MCF 10A (cell line): ENCODE data around the gene TLN1. TPM values are rescaled to one million over a fixed set of nuclear protein-coding genes. Genes with fewer than 3 reads are reported as not detected.

Source experiments
- BruUV-seq: library from RNA; stranded (reverse); fragments of 400-500 nt; replicated peaks from 2 replicates; lab custom pipeline; 2021; lab: Mats Ljungman, UMichigan
- CTCF ChIA-PET: fragments of 300-600 bp; sonication (Branson Sonifier 250); formaldehyde crosslinking; extraction: SDS; loops from one replicate; lab custom pipeline; 2021; ENCODE audit warnings: antibody characterized with exemption, inconsistent platforms; lab: Yijun Ruan, JAX
- POLR2A ChIA-PET: fragments of 300-600, 350-650 bp; sonication (Branson Sonifier 250); formaldehyde crosslinking; extraction: SDS; loops from one replicate; lab custom pipeline; 2020; ENCODE audit warnings: antibody characterized with exemption, inconsistent platforms; lab: Yijun Ruan, JAX
- DNase-seq: peaks from one replicate; pipeline ENCODE4 v3.0.0-alpha.2; 2018; ENCODE audit not compliant: unreplicated experiment
- H3K27ac Mint-ChIP-seq: one replicate; pipeline ENCODE4 v1.8.0; 2022; ENCODE audit warnings: mild to moderate bottlenecking, low read depth, mixed read lengths; ENCODE audit not compliant: unreplicated experiment
- H3K27me3 Mint-ChIP-seq: one replicate; pipeline ENCODE4 v1.8.0; 2022; ENCODE audit warnings: mixed read lengths; ENCODE audit not compliant: insufficient read depth, unreplicated experiment
- H3K36me3 Mint-ChIP-seq: one replicate; pipeline ENCODE4 v1.8.0; 2022; ENCODE audit warnings: mild to moderate bottlenecking, moderate library complexity, mixed read lengths; ENCODE audit not compliant: insufficient read depth, unreplicated experiment
- H3K4me1 Mint-ChIP-seq: one replicate; pipeline ENCODE4 v1.8.0; 2022; ENCODE audit warnings: mixed read lengths; ENCODE audit not compliant: insufficient read depth, unreplicated experiment
- H3K4me3 Mint-ChIP-seq: one replicate; pipeline ENCODE4 v1.8.0; 2022; ENCODE audit warnings: mild to moderate bottlenecking, moderate library complexity, mixed read lengths; ENCODE audit not compliant: unreplicated experiment
- H3K9me3 Mint-ChIP-seq: one replicate; pipeline ENCODE4 v1.8.0; 2022; ENCODE audit warnings: mixed read lengths; ENCODE audit not compliant: unreplicated experiment
- intact Hi-C: fragments of 100-400 bp; cut with micrococcal nuclease; formaldehyde crosslinking; loops from 2 replicates; pipeline ENCODE4 v1.14.1; 2022
- total RNA-seq: library from RNA; stranded (reverse); gene quantifications from 2 replicates; pipeline ENCODE4 v1.2.3, GENCODE V29; 2022
- TF ChIP-seq, protein P1 (sequence below): fragments of 200-600 bp; IDR thresholded peaks from one replicate; pipeline ENCODE4 v1.8.0; 2022; ENCODE audit warnings: antibody characterized with exemption, mild to moderate bottlenecking; ENCODE audit not compliant: unreplicated experiment

Gene TLN1
- total RNA-seq, 1 experiment from 2014 or later: 224 TPM

DNA sequence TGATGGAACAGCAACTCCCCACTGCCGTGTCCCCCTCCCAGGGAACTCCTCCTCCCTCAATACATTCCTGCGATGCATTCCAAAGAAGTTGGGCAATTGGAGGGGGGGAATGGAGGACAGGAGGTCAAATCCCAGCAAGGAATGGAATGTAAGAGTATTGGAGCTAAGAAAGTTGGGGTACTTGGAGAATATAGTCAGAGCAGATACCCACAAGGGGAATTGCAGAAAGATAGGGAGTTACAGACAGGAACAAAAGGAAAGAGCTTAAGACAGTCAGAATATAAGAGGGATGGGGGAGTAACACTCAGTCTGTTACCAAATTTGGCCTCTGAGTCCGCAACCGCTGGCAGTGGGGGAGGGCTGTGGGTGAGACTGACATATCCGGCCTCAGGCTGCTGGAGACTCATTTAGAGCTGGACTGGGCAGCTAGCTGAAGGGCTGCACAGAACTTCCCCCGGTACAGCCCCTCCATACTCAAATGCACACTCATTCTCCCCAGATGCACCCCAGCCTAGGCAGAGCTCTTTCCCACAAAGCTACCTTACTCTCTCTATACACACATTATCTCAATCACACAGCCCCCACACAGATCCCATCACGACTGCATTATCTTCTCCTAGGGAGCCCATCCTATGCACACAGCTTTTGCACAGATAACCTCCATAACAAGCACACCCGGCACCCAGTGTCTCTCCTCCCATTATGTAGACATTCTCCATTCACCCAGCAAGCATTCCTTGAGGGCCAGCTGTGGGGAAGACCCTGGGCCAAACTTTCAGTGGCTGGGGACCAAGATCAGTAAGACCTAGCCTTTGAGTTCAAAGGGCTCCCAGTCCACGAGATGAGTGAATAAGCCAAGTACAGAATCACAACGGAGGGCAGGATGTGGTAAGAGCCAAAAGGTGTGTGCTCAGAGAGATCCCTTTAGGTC is 3.7 kb downstream of the TLN1 start:
- BruUV-seq: no TSS peak
- Mint-ChIP-seq H3K36me3 (peaks cover 29% of the 10 kb centered on the region), H3K27me3 (no peaks in the 10 kb centered on the region), H3K27ac (no peak overlapping the region), H3K9me3 (no peaks in the 10 kb centered on the region), H3K4me3 (no peak overlapping the region), H3K4me1 (peaks cover 26% of the 10 kb centered on the region)
- intact Hi-C loops: loop anchor here (2.0 kb wide), 2 partner anchors 32 to 70 kb away; partner anchors contain the start of genes CCDC107 and RMRP
- peak; percentile 85 for DNase-seq
- POLR2A ChIA-PET: interaction anchor here (0.6 to 15.0 kb wide), 23 partner anchors 10 to 1682 kb away, joined by 3 to 284 read pairs (median 4); partner anchors contain the start of genes ARHGEF39, CCDC107, GBA2 and RGP1
- TF ChIP-seq, protein P1, sequence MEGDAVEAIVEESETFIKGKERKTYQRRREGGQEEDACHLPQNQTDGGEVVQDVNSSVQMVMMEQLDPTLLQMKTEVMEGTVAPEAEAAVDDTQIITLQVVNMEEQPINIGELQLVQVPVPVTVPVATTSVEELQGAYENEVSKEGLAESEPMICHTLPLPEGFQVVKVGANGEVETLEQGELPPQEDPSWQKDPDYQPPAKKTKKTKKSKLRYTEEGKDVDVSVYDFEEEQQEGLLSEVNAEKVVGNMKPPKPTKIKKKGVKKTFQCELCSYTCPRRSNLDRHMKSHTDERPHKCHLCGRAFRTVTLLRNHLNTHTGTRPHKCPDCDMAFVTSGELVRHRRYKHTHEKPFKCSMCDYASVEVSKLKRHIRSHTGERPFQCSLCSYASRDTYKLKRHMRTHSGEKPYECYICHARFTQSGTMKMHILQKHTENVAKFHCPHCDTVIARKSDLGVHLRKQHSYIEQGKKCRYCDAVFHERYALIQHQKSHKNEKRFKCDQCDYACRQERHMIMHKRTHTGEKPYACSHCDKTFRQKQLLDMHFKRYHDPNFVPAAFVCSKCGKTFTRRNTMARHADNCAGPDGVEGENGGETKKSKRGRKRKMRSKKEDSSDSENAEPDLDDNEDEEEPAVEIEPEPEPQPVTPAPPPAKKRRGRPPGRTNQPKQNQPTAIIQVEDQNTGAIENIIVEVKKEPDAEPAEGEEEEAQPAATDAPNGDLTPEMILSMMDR: no peak
- CTCF ChIA-PET: interaction anchor here (0.6 to 10.3 kb wide), 24 partner anchors 8 to 140 kb away, joined by 3 to 136 read pairs (median 4); partner anchors contain the start of genes ARHGEF39, CCDC107, HINT2 and RMRP

DNA sequence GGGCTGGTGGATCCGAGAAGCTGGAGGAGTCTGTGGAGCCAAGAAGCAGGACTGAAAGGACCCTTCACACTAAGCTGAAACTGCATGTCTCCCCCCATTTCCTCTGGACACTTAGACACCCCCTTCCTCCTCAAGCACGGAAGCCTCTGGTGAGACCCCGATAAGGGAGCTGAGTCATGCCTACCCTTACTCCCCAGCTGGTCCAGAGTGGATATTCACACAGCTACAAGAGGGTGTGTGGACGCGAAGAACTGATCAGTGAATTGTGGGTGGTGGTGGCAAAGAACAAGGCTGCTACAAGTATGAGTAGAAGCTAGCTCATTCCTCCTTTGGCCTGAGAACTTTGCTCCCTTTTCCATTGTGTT is 4.3 kb downstream of the TLN1 start:
- ChIA-PET CTCF (interaction anchor here (0.6 to 10.3 kb wide), 16 partner anchors 9 to 141 kb away, joined by 3 to 136 read pairs (median 4); partner anchors contain the start of genes ARHGEF39, CCDC107 and RMRP), POLR2A (interaction anchor here (0.7 to 15.0 kb wide), 12 partner anchors 15 to 1682 kb away, joined by 3 to 284 read pairs (median 6); partner anchors contain the start of genes CCDC107, GBA2, RGP1 and RMRP)
- Mint-ChIP-seq H3K27me3 (no peaks in the 10 kb centered on the region), H3K36me3 (peaks cover 36% of the 10 kb centered on the region), H3K27ac (no peak overlapping the region), H3K4me3 (no peak overlapping the region), H3K9me3 (no peaks in the 10 kb centered on the region), H3K4me1 (peaks cover 21% of the 10 kb centered on the region)
- BruUV-seq: no TSS peak
- no peak for DNase-seq
- TF ChIP-seq, protein P1: no peak
- intact Hi-C loops: loop anchor here (2.0 kb wide), 2 partner anchors 31 to 69 kb away; partner anchors contain the start of genes CCDC107 and RMRP

DNA sequence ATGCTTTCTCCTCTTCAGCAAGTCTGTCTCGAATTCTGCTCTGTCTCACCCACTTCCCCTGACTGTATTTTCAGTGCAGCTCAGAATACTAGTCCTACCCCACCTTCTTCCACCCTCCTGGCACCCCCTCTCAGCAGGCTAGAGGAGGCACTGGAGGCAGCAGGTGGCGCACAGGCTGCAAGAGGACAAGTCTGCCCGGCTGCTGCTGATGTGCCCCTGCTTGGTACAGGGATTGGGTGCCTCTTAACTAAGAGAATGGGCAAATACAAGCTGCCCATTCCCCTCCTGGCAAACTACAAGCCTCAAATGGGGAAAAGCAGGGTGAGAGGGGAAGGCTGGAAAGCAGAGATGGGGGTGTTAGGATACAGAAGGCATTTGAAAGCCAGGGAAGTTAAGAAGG is 5.1 kb downstream of the TLN1 start:
- intact Hi-C loops: no loop called here
- Mint-ChIP-seq H3K9me3 (no peaks in the 10 kb centered on the region), H3K27ac (no peak overlapping the region), H3K27me3 (no peaks in the 10 kb centered on the region), H3K4me3 (no peak overlapping the region), H3K4me1 (peaks cover 21% of the 10 kb centered on the region), H3K36me3 (peaks cover 43% of the 10 kb centered on the region)
- DNase-seq: no peak
- BruUV-seq: no TSS peak
- TF ChIP-seq, protein P1: no peak
- POLR2A ChIA-PET: interaction anchor here (0.8 to 15.0 kb wide), 6 partner anchors 10 to 81 kb away, joined by 3 to 284 read pairs (median 6); partner anchors contain the start of genes CCDC107, GBA2, RGP1 and RMRP
- CTCF ChIA-PET: interaction anchor here (0.6 to 10.3 kb wide), 12 partner anchors 8 to 361 kb away, joined by 3 to 136 read pairs (median 4); partner anchors contain the start of genes ARHGEF39, CCDC107 and RMRP
